Measurements from ENCODE around the gene UBE2O.

Gene UBE2O
- 57.3 to 62.5 (median 59.3) reads per million in 3 donors for total RNA-seq

- Histone ChIP-seq H3K27ac (ENCODE audit: insufficient read depth, low read length, poor library complexity, severe bottlenecking) (peak within 1 kb of the TSS; percentile 74), H3K36me3 (ENCODE audit: control insufficient read depth, insufficient read depth, low read length) (no peaks in the 10 kb centered on the region), H3K9me3 (ENCODE audit: control insufficient read depth, low read length) (no peaks in the 10 kb centered on the region), H3K4me3 (ENCODE audit: insufficient read depth, low read depth, low read length, poor library complexity, severe bottlenecking) (peak within 1 kb of the TSS; percentile 86), H3K4me1 (ENCODE audit: control insufficient read depth, insufficient read depth, low read length, poor library complexity, severe bottlenecking) (peaks cover 19% of the 10 kb centered on the region), H3K27me3 (replicated peaks; ENCODE audit: control insufficient read depth, insufficient read depth, low read length, poor library complexity, severe bottlenecking) (no peaks in the 10 kb centered on the region)
- peak; percentile 86 to 90 (median 87) for DNase-seq
These were observed at the start of gene UBE2O for GRCh38 chr17:76452660-76453430. TSS of gene UBE2O (minus strand) at chr17:76453152. CDS start at chr17:76453141, 11 bp downstream.

GRCh38 chr17:76501827-76502307 lies 48.9 kb upstream of the UBE2O start:
- H3K27ac ChIP-seq (ENCODE audit: insufficient read depth, low read length, poor library complexity, severe bottlenecking): peak overlapping the region; percentile 66
- H3K4me3 ChIP-seq (ENCODE audit: insufficient read depth, low read depth, low read length, poor library complexity, severe bottlenecking): peak overlapping the region; percentile 31
- peaks cover 30% of the 10 kb centered on the region for H3K4me1 ChIP-seq (ENCODE audit: control insufficient read depth, insufficient read depth, low read length, poor library complexity, severe bottlenecking)

GRCh38 chr17:76501018-76501826 lies 48.3 kb upstream of the UBE2O start, which contains the start of gene RHBDF2:
TSS of gene RHBDF2 (minus strand) at chr17:76501423. CDS start at chr17:76481524, 19,899 bp downstream.
- DNase-seq: peak; percentile 90 to 95 (median 92)
- H3K27me3 ChIP-seq (replicated peaks; ENCODE audit: control insufficient read depth, insufficient read depth, low read length, poor library complexity, severe bottlenecking): no peaks in the 10 kb centered on the region
- peak within 1 kb of the TSS; percentile 69 for H3K4me3 ChIP-seq (ENCODE audit: insufficient read depth, low read depth, low read length, poor library complexity, severe bottlenecking)
- H3K27ac ChIP-seq (ENCODE audit: insufficient read depth, low read length, poor library complexity, severe bottlenecking): peak within 1 kb of the TSS; percentile 66
- H3K9me3 ChIP-seq (ENCODE audit: control insufficient read depth, low read length): no peaks in the 10 kb centered on the region
- peaks cover 26% of the 10 kb centered on the region for H3K4me1 ChIP-seq (ENCODE audit: control insufficient read depth, insufficient read depth, low read length, poor library complexity, severe bottlenecking)
- H3K36me3 ChIP-seq (ENCODE audit: control insufficient read depth, insufficient read depth, low read length): no peaks in the 10 kb centered on the region

More at GRCh38 chr17:76501827-76502307, 48.9 kb upstream of the UBE2O start:
- no peak for DNase-seq
- no peaks in the 10 kb centered on the region for H3K9me3 ChIP-seq (ENCODE audit: control insufficient read depth, low read length)
- no peaks in the 10 kb centered on the region for H3K36me3 ChIP-seq (ENCODE audit: control insufficient read depth, insufficient read depth, low read length)
- no peaks in the 10 kb centered on the region for H3K27me3 ChIP-seq (replicated peaks; ENCODE audit: control insufficient read depth, insufficient read depth, low read length, poor library complexity, severe bottlenecking)

- Histone ChIP-seq H3K4me1 (ENCODE audit: control insufficient read depth, insufficient read depth, low read length, poor library complexity, severe bottlenecking) (peaks cover 26% of the 10 kb centered on the region), H3K36me3 (ENCODE audit: control insufficient read depth, insufficient read depth, low read length) (no peaks in the 10 kb centered on the region), H3K27me3 (replicated peaks; ENCODE audit: control insufficient read depth, insufficient read depth, low read length, poor library complexity, severe bottlenecking) (no peaks in the 10 kb centered on the region), H3K27ac (ENCODE audit: insufficient read depth, low read length, poor library complexity, severe bottlenecking) (peak overlapping the region; percentile 66), H3K4me3 (ENCODE audit: insufficient read depth, low read depth, low read length, poor library complexity, severe bottlenecking) (peak overlapping the region; percentile 69), H3K9me3 (ENCODE audit: control insufficient read depth, low read length) (no peaks in the 10 kb centered on the region)
- DNase-seq: no peak
These were observed 47.7 kb upstream of the UBE2O start for GRCh38 chr17:76500747-76501017.

- no peaks in the 10 kb centered on the region for H3K9me3 ChIP-seq (ENCODE audit: control insufficient read depth, low read length)
- H3K4me1 ChIP-seq (ENCODE audit: control insufficient read depth, insufficient read depth, low read length, poor library complexity, severe bottlenecking): peaks cover 26% of the 10 kb centered on the region
- H3K27ac ChIP-seq (ENCODE audit: insufficient read depth, low read length, poor library complexity, severe bottlenecking): peak overlapping the region; percentile 66
- H3K27me3 ChIP-seq (replicated peaks; ENCODE audit: control insufficient read depth, insufficient read depth, low read length, poor library complexity, severe bottlenecking): no peaks in the 10 kb centered on the region
- no peak for DNase-seq
- H3K36me3 ChIP-seq (ENCODE audit: control insufficient read depth, insufficient read depth, low read length): no peaks in the 10 kb centered on the region
- H3K4me3 ChIP-seq (ENCODE audit: insufficient read depth, low read depth, low read length, poor library complexity, severe bottlenecking): peak overlapping the region; percentile 69
These were observed 47.3 kb upstream of the UBE2O start for GRCh38 chr17:76500074-76500746.

GRCh38 chr17:76499267-76499667 lies 46.3 kb upstream of the UBE2O start:
- H3K4me1 ChIP-seq (ENCODE audit: control insufficient read depth, insufficient read depth, low read length, poor library complexity, severe bottlenecking): peaks cover 28% of the 10 kb centered on the region

GRCh38 chr17:76498876-76499251 lies 45.9 kb upstream of the UBE2O start:
- H3K27me3 ChIP-seq (replicated peaks; ENCODE audit: control insufficient read depth, insufficient read depth, low read length, poor library complexity, severe bottlenecking): no peaks in the 10 kb centered on the region
- H3K27ac ChIP-seq (ENCODE audit: insufficient read depth, low read length, poor library complexity, severe bottlenecking): no peak overlapping the region
- H3K9me3 ChIP-seq (ENCODE audit: control insufficient read depth, low read length): no peaks in the 10 kb centered on the region
- H3K4me3 ChIP-seq (ENCODE audit: insufficient read depth, low read depth, low read length, poor library complexity, severe bottlenecking): no peak overlapping the region
- peaks cover 32% of the 10 kb centered on the region for H3K4me1 ChIP-seq (ENCODE audit: control insufficient read depth, insufficient read depth, low read length, poor library complexity, severe bottlenecking)
- H3K36me3 ChIP-seq (ENCODE audit: control insufficient read depth, insufficient read depth, low read length): no peaks in the 10 kb centered on the region
- no peak for DNase-seq

More at GRCh38 chr17:76499267-76499667, 46.3 kb upstream of the UBE2O start:
- no peak overlapping the region for H3K4me3 ChIP-seq (ENCODE audit: insufficient read depth, low read depth, low read length, poor library complexity, severe bottlenecking)
- no peak overlapping the region for H3K27ac ChIP-seq (ENCODE audit: insufficient read depth, low read length, poor library complexity, severe bottlenecking)
- no peak for DNase-seq
- no peaks in the 10 kb centered on the region for H3K9me3 ChIP-seq (ENCODE audit: control insufficient read depth, low read length)
- no peaks in the 10 kb centered on the region for H3K27me3 ChIP-seq (replicated peaks; ENCODE audit: control insufficient read depth, insufficient read depth, low read length, poor library complexity, severe bottlenecking)
- no peaks in the 10 kb centered on the region for H3K36me3 ChIP-seq (ENCODE audit: control insufficient read depth, insufficient read depth, low read length)

- DNase-seq: no peak
- no peaks in the 10 kb centered on the region for H3K36me3 ChIP-seq (ENCODE audit: control insufficient read depth, insufficient read depth, low read length)
- peaks cover 39% of the 10 kb centered on the region for H3K4me1 ChIP-seq (ENCODE audit: control insufficient read depth, insufficient read depth, low read length, poor library complexity, severe bottlenecking)
- H3K27ac ChIP-seq (ENCODE audit: insufficient read depth, low read length, poor library complexity, severe bottlenecking): no peak overlapping the region
- no peak overlapping the region for H3K4me3 ChIP-seq (ENCODE audit: insufficient read depth, low read depth, low read length, poor library complexity, severe bottlenecking)
- H3K27me3 ChIP-seq (replicated peaks; ENCODE audit: control insufficient read depth, insufficient read depth, low read length, poor library complexity, severe bottlenecking): no peaks in the 10 kb centered on the region
- no peaks in the 10 kb centered on the region for H3K9me3 ChIP-seq (ENCODE audit: control insufficient read depth, low read length)
These were observed 45.3 kb upstream of the UBE2O start for GRCh38 chr17:76497979-76498875.

GRCh38 chr17:76497699-76497978 lies 44.7 kb upstream of the UBE2O start:
- DNase-seq: no peak
- no peaks in the 10 kb centered on the region for H3K36me3 ChIP-seq (ENCODE audit: control insufficient read depth, insufficient read depth, low read length)
- H3K27me3 ChIP-seq (replicated peaks; ENCODE audit: control insufficient read depth, insufficient read depth, low read length, poor library complexity, severe bottlenecking): no peaks in the 10 kb centered on the region
- H3K27ac ChIP-seq (ENCODE audit: insufficient read depth, low read length, poor library complexity, severe bottlenecking): no peak overlapping the region
- H3K9me3 ChIP-seq (ENCODE audit: control insufficient read depth, low read length): no peaks in the 10 kb centered on the region
- H3K4me1 ChIP-seq (ENCODE audit: control insufficient read depth, insufficient read depth, low read length, poor library complexity, severe bottlenecking): peaks cover 45% of the 10 kb centered on the region
- H3K4me3 ChIP-seq (ENCODE audit: insufficient read depth, low read depth, low read length, poor library complexity, severe bottlenecking): no peak overlapping the region

Measured in effector memory CD4-positive, alpha-beta T cell (primary cell).